Neuron (in vitro differentiated cells): ENCODE results near the gene FAM13A.

Experiments used
- H2AFZ ChIP-seq: one replicate; pipeline ENCODE4 v1.6.1; 2013; ENCODE audit warnings: low read depth, mild to moderate bottlenecking, inconsistent platforms, low read length, moderate library complexity
- H3K27me3 ChIP-seq: one replicate; pipeline ENCODE4 v1.6.1; 2013; ENCODE audit warnings: low read length; ENCODE audit not compliant: insufficient read depth
- H3K36me3 ChIP-seq: one replicate; pipeline ENCODE4 v1.6.1; 2013; ENCODE audit warnings: low read length; ENCODE audit not compliant: insufficient read depth
- H3K4me1 ChIP-seq: one replicate; pipeline ENCODE4 v1.6.1; 2013; ENCODE audit warnings: low read length; ENCODE audit not compliant: insufficient read depth
- H3K4me3 ChIP-seq: 2 replicates; pipeline ENCODE4 v1.5.1; 2013; ENCODE audit warnings: mild to moderate bottlenecking, low read length, moderate library complexity
- H3K9me3 ChIP-seq: one replicate; pipeline ENCODE4 v1.6.1; 2013; ENCODE audit warnings: low read length

Gene FAM13A

GRCh38 chr4:88823058-88823919, 233.7 kb downstream of the FAM13A start:
- Histone ChIP-seq H3K27me3 (no peaks in the 10 kb centered on the region), H3K36me3 (no peaks in the 10 kb centered on the region), H2AFZ (peak overlapping the region; percentile 53), H3K4me1 (peaks cover 22% of the 10 kb centered on the region), H3K9me3 (no peaks in the 10 kb centered on the region), H3K4me3 (peak overlapping the region; percentile 51)

GRCh38 chr4:88822034-88822789, 234.8 kb downstream of the FAM13A start:
- H3K27me3 ChIP-seq = no peaks in the 10 kb centered on the region
- peak overlapping the region; percentile 51 for H3K4me3 ChIP-seq
- H2AFZ ChIP-seq = peak overlapping the region; percentile 53
- no peaks in the 10 kb centered on the region for H3K36me3 ChIP-seq
- peaks cover 22% of the 10 kb centered on the region for H3K4me1 ChIP-seq
- H3K9me3 ChIP-seq = no peaks in the 10 kb centered on the region

DNA sequence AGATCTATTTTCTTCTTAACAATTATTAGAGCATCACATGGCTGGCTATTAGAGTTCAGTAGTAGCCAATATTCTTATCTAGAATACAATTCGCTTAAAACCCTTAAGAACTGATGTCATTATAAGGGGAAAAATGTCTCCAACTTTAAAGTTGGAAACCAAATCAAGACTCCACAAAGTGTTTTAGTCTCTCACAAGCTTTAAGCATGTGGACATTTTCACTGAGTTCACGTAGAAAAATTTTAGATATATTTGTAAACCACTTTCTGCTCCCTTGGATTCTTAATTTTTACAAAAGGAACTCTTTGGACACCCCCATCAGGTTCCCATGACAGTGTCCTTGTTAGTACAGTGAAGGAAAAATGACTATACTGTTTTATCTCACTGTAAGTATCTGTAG, 235.5 kb downstream of the FAM13A start:
- H2AFZ ChIP-seq = no peak overlapping the region
- peak overlapping the region; percentile 17 for H3K4me3 ChIP-seq
- H3K27me3 ChIP-seq = no peaks in the 10 kb centered on the region
- H3K36me3 ChIP-seq = no peaks in the 10 kb centered on the region
- H3K9me3 ChIP-seq = no peaks in the 10 kb centered on the region
- peaks cover 23% of the 10 kb centered on the region for H3K4me1 ChIP-seq

GRCh38 chr4:88820698-88821415, 236.1 kb downstream of the FAM13A start:
- no peaks in the 10 kb centered on the region for H3K9me3 ChIP-seq
- peaks cover 29% of the 10 kb centered on the region for H3K4me1 ChIP-seq
- no peaks in the 10 kb centered on the region for H3K27me3 ChIP-seq
- H3K36me3 ChIP-seq = no peaks in the 10 kb centered on the region
- H2AFZ ChIP-seq = no peak overlapping the region
- no peak overlapping the region for H3K4me3 ChIP-seq

DNA sequence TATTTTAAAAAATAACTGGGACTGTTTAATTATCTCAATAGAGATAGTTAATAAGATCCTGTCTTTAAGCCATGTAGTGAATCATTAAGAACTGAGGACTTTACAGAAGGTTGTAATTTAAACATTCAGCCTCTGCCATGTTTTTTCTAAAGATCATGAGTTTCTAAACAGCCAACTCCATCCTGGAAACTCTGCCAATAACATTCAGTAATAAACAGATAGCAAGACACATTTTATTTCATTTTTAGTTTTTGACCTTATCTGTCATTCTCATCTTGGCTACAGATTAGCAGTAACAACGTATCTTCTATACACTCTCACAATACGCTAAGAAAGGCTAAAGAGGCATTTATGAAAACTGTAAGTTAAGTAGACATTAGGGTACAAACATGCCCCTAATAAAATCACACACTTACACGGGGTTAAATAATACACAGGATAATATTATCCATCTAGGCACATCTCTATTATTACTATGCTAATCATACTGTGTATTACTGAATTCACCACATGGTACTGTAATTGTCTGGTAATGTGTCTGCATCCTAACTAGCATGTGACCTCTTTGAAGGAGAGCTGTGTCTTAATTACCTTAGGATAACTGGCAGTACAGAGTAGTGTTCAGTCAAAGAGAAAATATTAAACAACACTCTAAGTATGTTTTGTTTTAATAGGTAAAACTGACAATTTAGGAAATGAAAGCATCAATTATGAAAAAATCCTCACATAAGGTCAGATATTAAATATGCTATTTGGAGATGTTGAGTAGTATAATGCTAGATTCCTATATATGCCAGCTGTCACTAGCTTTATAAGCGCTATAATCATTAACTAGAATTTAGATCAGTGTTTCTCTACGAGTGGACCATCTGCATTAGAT, 236.9 kb downstream of the FAM13A start:
- no peak overlapping the region for H3K4me3 ChIP-seq
- no peak overlapping the region for H2AFZ ChIP-seq

GRCh38 chr4:88818631-88819470, 238.1 kb downstream of the FAM13A start:
- Histone ChIP-seq H3K9me3 (no peaks in the 10 kb centered on the region), H3K27me3 (no peaks in the 10 kb centered on the region), H3K4me1 (peaks cover 29% of the 10 kb centered on the region), H3K4me3 (no peak overlapping the region), H2AFZ (no peak overlapping the region), H3K36me3 (no peaks in the 10 kb centered on the region)

More for the DNA sequence above, 236.9 kb downstream of the FAM13A start:
- no peaks in the 10 kb centered on the region for H3K9me3 ChIP-seq
- no peaks in the 10 kb centered on the region for H3K27me3 ChIP-seq
- H3K4me1 ChIP-seq = peaks cover 29% of the 10 kb centered on the region
- no peaks in the 10 kb centered on the region for H3K36me3 ChIP-seq

- H3K4me1 ChIP-seq = peaks cover 23% of the 10 kb centered on the region
- no peak overlapping the region for H3K4me3 ChIP-seq
- H3K9me3 ChIP-seq = no peaks in the 10 kb centered on the region
- H2AFZ ChIP-seq = no peak overlapping the region
- H3K36me3 ChIP-seq = no peaks in the 10 kb centered on the region
- H3K27me3 ChIP-seq = no peaks in the 10 kb centered on the region
Observed at GRCh38 chr4:88817740-88818139, 239.2 kb downstream of the FAM13A start.

DNA sequence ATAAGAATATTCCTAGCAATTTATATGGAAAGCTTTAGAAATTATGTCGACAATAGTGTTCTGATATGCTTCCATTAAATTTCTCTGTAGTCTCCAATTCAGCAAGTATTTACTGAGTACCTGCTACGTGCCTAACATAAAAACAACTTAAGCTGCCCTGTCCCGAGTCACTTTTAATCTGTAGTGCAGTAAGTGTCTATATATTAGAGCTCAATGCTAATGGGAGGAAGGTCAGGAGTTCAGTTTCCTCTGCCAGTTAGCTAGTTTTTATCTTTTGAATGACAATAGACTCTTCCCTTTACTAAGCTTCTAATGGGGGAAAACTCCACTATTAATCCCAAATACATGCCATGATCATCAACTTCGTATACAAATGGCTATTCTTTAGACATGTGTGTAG, 240.6 kb downstream of the FAM13A start:
- Histone ChIP-seq H3K27me3 (no peaks in the 10 kb centered on the region), H2AFZ (no peak overlapping the region)

GRCh38 chr4:88814043-88814617, 242.9 kb downstream of the FAM13A start:
- Histone ChIP-seq H2AFZ (no peak overlapping the region), H3K9me3 (peaks cover 2% of the 10 kb centered on the region), H3K4me1 (peaks cover 7% of the 10 kb centered on the region)

More for the DNA sequence above, 240.6 kb downstream of the FAM13A start:
- no peak overlapping the region for H3K4me3 ChIP-seq
- no peaks in the 10 kb centered on the region for H3K36me3 ChIP-seq
- H3K9me3 ChIP-seq = peaks cover 2% of the 10 kb centered on the region
- H3K4me1 ChIP-seq = peaks cover 12% of the 10 kb centered on the region

DNA sequence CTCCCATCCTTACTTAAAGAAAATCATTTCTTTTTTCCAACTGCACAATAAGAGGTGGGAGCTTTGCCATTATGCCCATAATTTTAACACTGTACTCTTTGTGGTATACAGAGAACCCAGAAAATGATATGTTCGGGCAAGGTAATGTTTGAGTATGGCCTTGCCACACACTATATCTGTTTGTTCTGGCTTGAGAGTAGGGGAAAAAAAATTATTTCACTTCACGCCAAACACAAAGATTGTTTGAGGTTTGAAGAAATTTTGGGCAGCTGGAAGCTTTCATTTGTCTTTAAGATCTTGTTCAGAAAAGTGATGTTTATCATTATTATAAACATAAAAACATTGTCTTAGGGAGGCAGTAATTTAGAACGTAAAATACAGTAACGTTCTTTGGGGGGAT, 244.0 kb downstream of the FAM13A start:
- H3K4me1 ChIP-seq = peaks cover 7% of the 10 kb centered on the region
- H2AFZ ChIP-seq = no peak overlapping the region
- H3K27me3 ChIP-seq = no peaks in the 10 kb centered on the region
- H3K9me3 ChIP-seq = peaks cover 2% of the 10 kb centered on the region
- no peaks in the 10 kb centered on the region for H3K36me3 ChIP-seq
- H3K4me3 ChIP-seq = no peak overlapping the region

More at GRCh38 chr4:88814043-88814617, 242.9 kb downstream of the FAM13A start:
- Histone ChIP-seq H3K4me3 (no peak overlapping the region), H3K27me3 (no peaks in the 10 kb centered on the region), H3K36me3 (no peaks in the 10 kb centered on the region)

- Histone ChIP-seq H3K36me3 (no peaks in the 10 kb centered on the region), H2AFZ (no peak overlapping the region), H3K27me3 (no peaks in the 10 kb centered on the region), H3K9me3 (peaks cover 2% of the 10 kb centered on the region), H3K4me1 (peaks cover 7% of the 10 kb centered on the region), H3K4me3 (no peak overlapping the region)
Observed at GRCh38 chr4:88812420-88812819, 244.6 kb downstream of the FAM13A start.
